Erythroblast (primary cell): ENCODE data around the gene PODN.

Source experiments
- DNase-seq, 2 experiments: peaks; one replicate each; lab custom pipeline; 2025; lab: John Stamatoyannopoulos, UW
- GATA1 ChIP-seq: IDR thresholded peaks from 2 replicates; pipeline ENCODE4 v1.6.1; 2011; ENCODE audit warnings: low read depth, mild to moderate bottlenecking, control low read depth, low read length, moderate library complexity
- POLR2A ChIP-seq: IDR thresholded peaks from 2 replicates; pipeline ENCODE4 v1.6.1; 2011; ENCODE audit warnings: mild to moderate bottlenecking, low read length

Gene PODN

DNA sequence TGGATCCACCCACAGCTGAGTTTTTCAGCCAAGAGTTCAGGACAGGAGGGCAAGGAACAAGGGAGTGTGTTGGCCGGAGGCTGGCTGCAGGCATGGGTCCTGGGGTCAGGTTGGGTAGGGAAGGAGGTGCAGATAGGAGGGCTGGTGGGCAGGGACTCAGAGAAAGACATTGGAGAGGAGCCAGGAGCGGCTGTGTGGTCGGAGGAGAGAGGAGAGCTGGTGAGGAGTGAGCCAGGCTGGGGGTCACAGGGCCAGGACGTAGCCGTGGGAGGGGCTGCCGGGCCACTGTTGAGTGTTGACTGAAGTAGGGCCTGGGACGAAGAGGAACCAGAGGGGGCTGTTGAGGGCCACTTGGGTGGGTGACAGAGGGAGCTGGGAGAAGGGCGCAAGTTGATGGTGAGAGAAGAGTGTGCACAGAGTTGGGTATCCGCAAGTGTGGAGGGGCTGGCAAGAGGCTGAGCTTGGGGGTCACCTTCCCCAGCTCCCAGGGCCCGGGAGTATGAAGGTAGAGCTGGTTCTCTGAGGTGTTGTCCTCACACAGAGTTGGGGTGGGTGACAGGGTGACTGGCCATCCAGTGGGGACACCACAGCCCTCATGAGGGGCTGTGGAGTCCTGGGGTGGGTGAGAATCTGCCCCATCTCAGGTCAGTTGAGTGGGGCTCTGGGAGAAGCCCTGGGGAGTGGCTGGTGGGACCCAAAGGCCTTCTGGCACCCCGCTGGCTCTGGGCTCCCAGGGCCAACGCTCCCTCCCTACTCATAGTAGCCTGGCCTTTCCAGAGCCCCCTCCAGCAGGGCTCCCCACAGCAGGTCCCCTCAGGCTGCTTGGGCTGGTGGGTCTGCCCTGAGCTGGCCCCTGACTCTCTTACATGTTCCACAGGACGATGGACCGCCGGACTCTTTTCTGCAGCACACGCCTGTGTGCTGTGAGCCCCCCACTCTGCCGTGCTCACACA, 21.9 kb downstream of the PODN start:
- DNase-seq: no peak
- TF ChIP-seq GATA1 (no peak), POLR2A (no peak)

DNA sequence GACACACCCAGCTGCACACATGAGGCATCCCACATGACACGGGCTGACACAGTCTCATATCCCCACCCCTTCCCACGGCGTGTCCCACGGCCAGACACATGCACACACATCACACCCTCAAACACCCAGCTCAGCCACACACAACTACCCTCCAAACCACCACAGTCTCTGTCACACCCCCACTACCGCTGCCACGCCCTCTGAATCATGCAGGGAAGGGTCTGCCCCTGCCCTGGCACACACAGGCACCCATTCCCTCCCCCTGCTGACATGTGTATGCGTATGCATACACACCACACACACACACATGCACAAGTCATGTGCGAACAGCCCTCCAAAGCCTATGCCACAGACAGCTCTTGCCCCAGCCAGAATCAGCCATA, 22.6 kb downstream of the PODN start:
- TF ChIP-seq POLR2A (no peak), GATA1 (no peak)
- no peak for DNase-seq

DNA sequence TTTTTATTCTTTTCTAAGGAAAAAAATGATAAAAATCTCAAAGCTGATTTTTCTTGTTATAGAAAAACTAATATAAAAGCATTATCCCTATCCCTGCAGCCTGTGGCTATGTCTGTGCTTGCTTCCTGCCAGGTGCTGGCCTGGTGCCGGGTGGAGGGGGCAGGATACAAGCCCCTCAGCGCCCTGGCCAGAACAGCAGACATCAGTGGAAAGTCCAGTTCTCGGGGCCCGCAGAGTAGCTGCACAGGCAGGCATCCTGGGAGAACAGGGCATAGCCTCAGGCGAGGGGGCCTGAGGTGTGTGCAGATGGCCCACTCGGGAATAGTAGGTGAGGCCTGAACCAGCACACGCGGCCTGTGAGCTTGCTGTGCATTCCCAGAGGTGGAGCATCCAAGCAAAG, 23.4 kb downstream of the PODN start:
- DNase-seq: no peak
- TF ChIP-seq GATA1: no peak
- TF ChIP-seq POLR2A: no peak

DNA sequence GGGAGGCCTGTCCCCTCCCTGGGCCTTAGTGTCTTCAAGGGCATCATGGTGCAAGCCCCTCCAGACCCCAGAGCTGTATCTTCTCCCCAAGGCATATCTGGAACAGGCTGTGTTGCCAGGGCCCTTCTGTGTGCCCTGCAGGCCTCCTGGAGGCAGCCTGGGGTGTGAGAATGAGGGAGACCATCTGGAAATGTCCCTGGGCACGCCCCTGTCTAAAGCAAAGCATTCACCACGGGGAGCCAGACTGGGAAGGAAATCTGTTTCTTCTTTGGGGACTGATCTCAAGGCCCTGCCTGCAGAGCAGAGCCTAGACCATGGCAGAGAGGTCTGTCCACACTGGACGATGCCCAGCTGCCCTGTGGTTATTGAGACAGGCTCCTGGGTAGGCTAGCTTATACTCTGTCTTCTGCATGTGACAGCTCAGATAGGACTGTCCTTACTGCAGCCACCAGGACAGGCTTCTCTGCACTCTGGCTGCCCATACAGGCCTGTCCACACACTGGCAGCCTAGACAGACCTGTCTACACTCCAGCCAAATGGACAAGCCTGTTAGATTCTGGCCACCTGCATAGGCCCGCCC, 24.6 kb downstream of the PODN start:
- TF ChIP-seq POLR2A (no peak), GATA1 (no peak)
- DNase-seq: no peak

DNA sequence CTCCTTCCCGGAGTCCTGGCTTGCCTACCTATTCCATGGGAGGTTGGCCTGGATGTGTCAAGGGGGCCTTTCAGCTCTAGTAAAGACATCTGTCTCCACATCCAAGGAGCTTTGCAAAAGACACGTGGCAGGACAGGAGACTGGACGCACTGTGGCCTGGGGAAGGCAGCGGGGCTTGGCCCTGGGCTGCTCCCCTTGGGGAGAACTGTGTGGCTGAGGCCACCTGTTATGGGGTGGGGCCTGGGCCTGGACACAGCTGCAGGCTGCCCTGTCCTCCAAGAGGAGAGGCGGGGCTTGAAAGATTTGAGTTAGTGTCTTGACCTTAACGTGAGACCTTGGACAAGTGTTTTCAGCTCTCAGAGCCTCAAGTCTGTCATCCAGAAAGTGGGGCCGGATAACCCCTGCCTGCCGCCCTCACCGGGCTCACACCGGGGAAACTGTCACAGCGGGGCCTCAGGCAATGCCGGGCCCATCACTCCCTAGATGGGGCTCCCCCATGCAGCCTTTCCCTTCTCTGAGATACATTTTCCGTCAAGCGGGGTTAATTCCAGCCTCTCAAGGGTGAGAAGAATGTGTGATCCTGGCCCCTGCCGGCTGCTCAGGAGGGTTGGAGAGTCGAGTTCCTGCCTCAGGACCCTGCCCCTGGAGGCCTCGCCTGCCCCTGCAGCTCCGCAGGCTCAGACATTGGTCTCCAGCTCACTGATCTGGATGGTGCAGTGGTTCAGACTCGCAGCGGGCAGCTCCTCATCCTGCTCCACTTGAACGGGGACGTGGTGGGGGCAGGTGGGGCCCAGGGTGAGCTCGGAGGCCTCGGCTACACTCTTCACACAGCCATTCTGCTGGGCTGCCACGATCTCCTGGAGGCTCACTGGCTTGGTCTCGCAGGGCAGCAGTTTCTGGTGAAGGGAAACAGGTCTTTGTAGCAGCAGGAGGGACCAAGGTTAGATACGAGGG, 25.6 kb downstream of the PODN start:
- TF ChIP-seq POLR2A (no peak), GATA1 (no peak)
- no peak for DNase-seq

DNA sequence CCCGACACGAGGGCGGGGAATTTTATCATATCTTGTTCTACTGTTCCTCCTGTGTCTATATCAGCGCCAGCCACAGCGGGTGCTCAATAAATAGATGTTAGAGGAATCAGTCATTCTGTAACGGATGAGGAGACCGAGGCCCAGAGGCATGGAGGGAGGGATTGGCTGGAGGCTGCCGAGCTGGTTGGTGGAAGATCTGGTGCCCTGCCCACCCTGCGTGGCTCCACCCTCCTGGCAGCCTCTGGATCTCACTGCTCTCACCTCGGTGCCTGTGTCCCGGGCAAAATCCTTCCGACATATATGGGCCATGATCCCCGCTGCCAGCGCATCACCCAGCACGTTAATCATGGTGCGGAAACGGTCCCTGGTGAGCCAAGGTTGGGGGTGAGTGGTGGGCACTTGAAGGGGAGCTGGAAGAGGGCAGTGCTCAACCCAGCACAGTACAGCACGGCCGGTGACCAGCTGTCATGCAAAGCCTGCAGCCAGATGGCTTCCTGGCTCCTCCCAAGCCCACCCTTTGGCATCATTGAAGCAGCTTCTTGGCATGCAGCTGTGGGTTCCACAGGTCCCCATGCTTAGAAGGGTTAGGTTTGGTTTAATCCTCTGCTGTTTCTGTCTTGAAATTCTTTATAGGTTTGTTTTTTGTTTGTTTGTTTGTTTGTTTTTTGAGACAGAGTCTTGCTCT, 26.7 kb downstream of the PODN start:
- no peak for DNase-seq
- TF ChIP-seq POLR2A: no peak
- TF ChIP-seq GATA1: no peak

DNA sequence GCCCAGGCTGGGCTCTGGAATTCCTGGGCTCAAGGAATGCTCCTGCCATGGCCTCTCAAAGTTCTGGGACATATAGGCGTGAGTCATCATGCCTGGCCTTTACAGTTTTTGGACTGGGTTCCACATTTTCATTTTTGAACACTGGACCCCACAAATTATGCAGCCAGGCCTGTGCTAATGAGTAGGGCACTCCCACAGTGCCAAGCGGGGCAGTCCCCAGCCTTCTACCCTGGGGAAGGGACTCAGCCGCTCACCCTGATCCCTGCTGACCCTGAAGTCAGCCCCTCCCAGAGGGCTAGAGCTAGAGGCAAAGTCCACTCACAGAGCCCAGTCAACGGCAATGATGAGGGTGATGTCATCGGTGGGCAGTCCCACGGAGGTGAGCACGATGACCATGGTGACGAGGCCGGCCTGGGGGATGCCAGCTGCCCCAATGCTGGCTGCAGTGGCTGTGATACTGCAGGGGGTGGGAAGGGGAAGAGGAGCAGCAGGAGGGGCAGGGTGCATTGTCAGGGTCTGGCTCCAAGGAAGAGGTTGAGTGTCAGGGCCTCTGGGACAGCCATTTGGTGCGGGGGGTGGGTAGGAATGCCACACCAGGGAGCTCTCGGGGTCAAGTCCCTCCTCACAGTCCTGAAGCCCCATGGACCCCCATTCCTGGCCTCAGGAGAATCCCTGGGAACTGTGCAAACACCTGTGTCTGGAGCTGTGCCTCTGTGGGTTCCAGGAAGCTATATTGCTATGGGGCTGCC, 27.6 kb downstream of the PODN start:
- DNase-seq: no peak

DNA sequence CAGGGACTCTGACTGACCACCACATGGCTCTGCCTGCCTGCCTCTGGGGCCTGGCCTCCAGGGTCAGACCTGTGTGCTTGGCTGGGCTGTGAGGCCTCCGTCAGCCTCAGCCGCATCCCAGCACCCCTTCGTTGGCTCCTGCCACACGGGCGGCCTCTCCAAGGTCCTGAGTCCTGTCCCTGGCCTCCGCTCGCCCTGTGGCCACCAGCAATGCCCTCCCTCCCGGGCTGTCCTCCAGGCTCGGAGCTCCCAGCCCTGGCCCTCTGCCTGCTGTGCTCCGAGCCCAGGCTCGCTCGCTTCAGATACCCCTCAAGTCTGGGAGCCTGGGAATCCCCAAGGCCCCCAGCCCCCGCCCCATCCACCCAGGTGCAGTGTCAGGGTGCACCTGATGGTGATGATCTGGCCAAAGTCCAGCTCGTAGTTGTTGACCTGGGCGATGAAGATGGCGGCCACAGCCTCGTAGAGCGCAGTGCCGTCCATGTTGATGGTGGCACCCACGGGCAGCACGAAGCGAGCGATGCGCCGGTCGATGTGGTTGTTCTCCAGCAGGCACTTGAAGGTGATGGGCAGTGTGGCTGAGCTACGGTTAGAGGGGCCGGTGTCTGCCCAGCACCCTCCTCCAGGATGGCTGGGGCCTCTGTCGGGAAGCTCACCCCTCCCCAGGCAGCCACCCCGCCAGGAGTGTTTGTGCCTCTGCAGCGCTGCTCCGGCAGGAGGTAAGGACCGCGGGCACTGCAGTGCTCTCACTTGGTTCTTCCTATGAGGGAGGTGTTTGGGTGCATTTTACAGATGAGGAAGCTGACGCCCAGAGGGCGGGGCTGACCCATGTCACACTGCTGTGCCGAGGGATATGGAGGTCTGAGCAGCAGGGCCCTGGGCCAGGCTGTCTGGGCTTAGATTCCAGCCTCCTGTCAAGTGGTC, 28.5 kb downstream of the PODN start:
- DNase-seq: no peak
- TF ChIP-seq POLR2A (no peak), GATA1 (no peak)

More for the DNA sequence above, 27.6 kb downstream of the PODN start:
- TF ChIP-seq GATA1 (no peak), POLR2A (no peak)

DNA sequence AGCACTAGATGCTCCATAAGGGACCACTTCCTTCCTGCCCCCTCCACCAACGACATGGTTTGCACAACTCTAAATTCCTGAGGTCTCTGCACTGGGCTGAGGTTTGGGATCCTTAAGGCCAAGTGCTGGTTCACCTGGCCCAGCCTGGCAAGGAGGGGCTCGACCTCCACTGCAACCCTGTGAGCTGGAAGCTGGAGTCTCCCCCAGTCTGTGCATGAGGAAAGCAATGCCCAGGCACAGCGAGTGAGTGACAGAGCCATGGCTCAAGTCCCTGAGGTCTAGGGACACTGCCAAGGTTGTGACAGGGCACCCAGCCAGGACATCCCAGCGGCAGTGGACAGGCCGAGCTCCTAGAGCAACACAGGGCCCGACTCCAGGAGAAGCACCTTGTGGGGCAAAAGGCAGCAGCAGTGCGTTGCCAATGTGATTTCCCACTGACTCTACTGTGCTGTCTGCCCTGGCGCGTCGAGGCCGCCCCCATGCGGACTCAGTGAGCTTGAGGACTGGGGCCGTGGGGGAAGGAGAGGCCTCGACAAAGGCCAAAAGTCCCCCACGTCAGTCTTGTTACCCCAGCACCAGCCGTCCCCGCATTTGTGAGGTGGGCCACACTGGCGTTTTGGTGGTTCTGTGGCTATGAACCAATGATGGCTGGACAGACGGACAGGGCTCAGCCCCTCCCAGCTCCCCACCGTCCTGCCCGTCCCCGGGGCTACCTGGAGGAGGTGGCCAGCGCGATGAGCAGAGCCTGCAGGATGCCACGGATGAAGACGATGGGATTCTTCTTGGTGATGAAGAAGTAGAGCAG, 30.0 kb downstream of the PODN start:
- no peak for DNase-seq
- no peak for TF ChIP-seq GATA1
- no peak for TF ChIP-seq POLR2A

DNA sequence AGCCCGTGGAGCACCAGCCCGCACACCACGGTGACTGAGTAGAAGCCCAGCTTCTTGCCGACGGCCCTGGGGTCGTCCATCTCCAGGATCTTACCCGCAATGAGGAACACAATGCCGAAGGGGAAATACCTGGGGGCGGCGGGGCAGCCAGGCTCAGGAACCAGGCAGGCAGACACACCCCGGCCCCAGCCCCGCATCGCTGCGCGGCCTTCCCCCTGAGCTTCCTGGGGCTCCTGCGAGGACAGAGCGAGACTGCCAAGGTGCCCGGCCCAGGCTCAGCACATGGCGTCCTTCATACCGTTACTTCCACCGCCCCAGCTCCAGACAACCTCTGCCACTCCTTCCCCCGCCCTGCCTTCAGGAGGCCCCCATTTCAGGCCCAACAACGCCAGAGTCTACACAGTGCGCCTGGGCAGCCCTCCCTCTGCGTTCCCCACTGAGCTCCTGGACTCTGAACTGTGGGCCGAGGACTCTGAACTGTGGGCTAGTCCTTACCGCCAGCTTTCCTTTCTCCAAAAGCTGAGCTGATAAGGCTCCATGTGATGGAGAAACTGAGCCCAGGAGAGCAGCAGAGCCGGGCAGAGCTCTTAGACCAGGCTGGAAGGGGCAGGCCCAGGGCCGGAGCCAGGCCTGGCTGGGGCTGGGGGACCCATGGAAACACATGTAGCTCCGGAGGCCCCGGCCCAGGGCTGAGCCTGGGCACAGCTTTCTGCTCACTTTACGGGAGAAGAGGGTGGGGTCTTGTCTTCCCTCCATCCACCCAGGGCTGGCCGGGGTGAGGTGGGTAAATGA, 30.8 kb downstream of the PODN start:
- TF ChIP-seq POLR2A: no peak
- no peak for TF ChIP-seq GATA1
- no peak for DNase-seq

DNA sequence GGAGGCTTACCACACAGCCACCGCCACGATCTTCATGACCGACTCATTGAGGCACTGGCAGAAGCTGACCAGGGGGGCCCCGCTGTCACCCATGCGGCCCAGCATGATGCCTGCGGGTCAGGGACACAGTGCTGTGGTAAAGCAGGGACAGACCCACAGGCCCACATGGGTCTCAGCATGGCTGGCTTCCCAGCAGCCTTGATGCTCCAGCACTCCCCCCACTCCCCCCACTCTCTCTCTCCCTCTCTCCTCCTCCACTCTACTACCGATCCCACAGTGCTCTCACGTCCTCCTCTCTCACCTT, 31.4 kb downstream of the PODN start:
- TF ChIP-seq GATA1 (no peak), POLR2A (no peak)
- no peak for DNase-seq
